ENCODE data around the gene ARMH4.

- TF ChIP-seq CTCF (IDR thresholded peaks at IDR 0.05 in 8 of 11, conservative IDR thresholded peaks at IDR 0.05 in 3 of 11) (no peak), POLR2AphosphoS5 (IDR thresholded peaks at IDR 0.05) (no peak), POLR2A (IDR thresholded peaks at IDR 0.05) (no peak)
Measured at GRCh38 chr14:58167057-58167456, 15.0 kb upstream of the ARMH4 start.

Data from spleen (tissue), 7 donors.